Measurements from ENCODE around the gene HOXD1.

Gene HOXD1

DNA sequence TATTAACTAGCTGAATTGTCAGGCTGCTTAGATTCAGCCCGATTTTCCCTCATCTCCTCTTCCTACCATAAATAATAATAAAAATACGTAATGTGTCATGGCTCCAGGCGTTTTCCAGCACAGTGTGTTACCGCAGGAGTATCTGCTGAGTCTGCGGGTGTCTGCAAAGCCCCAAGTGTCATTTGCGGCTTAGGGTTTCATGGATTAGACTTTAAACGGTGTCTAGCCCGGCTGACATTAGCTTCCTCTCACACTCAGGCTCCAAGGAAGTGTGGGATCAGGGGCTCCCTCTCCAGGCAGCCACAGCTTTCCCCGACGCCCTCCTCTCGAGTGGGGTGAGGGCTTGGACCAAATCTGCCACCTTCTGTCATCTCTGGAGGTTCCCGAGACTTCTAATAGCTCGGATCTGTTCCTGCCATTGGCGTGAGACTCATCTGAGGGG, 14.1 kb upstream of the HOXD1 start:
- DNase-seq (ENCODE audit: low spot score): no peak
- no peak for TF ChIP-seq CTCF (conservative IDR thresholded peaks at IDR 0.05; ENCODE audit: low read depth)
- no peak overlapping the region for H3K27ac ChIP-seq
- ChIA-PET CTCF (interaction anchor here (2.4 kb wide), 1 partner anchor 34 kb away, joined by 13 read pairs; no protein-coding TSS in a partner anchor), POLR2A (ENCODE audit: low non-redundant PET) (no interaction called here)

- DNase-seq (ENCODE audit: low spot score): no peak
- ChIA-PET CTCF (interaction anchor here (0.6 to 2.4 kb wide), 4 partner anchors 20 to 412 kb away, joined by 3 to 13 read pairs (median 4); no protein-coding TSS in a partner anchor), POLR2A (ENCODE audit: low non-redundant PET) (no interaction called here)
- TF ChIP-seq CTCF (conservative IDR thresholded peaks at IDR 0.05; ENCODE audit: low read depth): no peak
- H3K27ac ChIP-seq: no peak overlapping the region
Measured at GRCh38 chr2:176174824-176175708, 13.4 kb upstream of the HOXD1 start.

DNA sequence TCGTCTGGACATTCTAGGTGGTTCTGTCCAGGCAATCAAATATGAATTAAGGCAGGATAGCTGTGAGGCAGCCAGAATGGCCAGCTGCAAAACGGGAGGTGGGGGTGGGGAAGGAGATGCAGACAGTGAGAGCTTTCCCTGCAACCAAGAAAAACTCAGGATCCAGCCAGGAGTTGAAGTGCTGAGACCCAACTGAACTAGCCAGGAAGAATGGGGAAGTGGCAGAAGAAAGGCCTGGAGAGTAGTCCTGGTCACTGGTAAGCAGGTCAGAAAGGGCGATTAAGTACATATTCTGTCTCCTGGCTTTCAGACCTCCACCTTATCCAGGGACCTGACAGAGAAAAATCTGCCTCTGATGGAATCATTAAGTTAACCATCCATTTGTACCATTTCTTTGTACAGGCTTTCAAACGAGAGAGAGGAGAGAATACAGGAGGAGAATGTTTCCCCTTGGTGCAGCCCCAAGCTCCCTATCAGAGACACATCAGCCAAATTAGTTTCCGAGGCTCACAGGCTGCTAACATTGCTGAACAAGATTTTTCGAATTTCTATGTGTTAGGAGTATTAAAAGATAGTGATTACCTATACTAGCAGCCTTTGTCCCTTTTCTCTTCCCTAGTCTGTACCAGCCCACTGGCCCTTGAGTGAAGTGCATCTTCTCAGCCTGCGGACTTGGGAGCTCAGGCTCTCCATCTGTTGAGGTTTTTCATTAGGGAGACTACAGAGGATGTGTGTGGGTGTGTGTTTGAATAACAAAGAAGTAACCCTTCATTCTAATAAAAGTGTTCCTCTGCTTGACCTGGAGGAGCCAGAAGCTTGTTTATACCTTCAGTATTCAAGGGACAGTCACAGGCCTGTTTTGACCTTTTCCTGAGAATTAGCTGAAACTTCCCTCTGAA, 12.5 kb upstream of the HOXD1 start:
- H3K27ac ChIP-seq: no peak overlapping the region
- DNase-seq (ENCODE audit: low spot score): no peak
- ChIA-PET CTCF (interaction anchor here (0.6 to 2.4 kb wide), 4 partner anchors 21 to 411 kb away, joined by 3 to 13 read pairs (median 4); no protein-coding TSS in a partner anchor), POLR2A (ENCODE audit: low non-redundant PET) (no interaction called here)
- TF ChIP-seq CTCF (conservative IDR thresholded peaks at IDR 0.05; ENCODE audit: low read depth): no peak

GRCh38 chr2:176177580-176178037, 10.9 kb upstream of the HOXD1 start:
- ChIA-PET POLR2A (ENCODE audit: low non-redundant PET) (no interaction called here), CTCF (interaction anchor here (0.7 to 1.2 kb wide), 2 partner anchors 37 to 405 kb away, joined by 4 to 5 read pairs; no protein-coding TSS in a partner anchor)
- H3K27ac ChIP-seq: peak overlapping the region; percentile 89
- no peak for TF ChIP-seq CTCF (conservative IDR thresholded peaks at IDR 0.05; ENCODE audit: low read depth)
- DNase-seq (ENCODE audit: low spot score): no peak

- DNase-seq (ENCODE audit: low spot score): peak; percentile 67
- POLR2A ChIA-PET (ENCODE audit: low non-redundant PET): no interaction called here
- CTCF ChIA-PET: interaction anchor here (0.7 to 1.1 kb wide), 2 partner anchors 376 to 405 kb away, joined by 4 read pairs; no protein-coding TSS in a partner anchor
- H3K27ac ChIP-seq: peak overlapping the region; percentile 89
- TF ChIP-seq CTCF (conservative IDR thresholded peaks at IDR 0.05; ENCODE audit: low read depth): no peak
Measured at GRCh38 chr2:176178038-176178756, 10.3 kb upstream of the HOXD1 start.

All from RWPE1 (cell line).